ENCODE measurements around the gene C1GALT1C1L.
"Not testable (repeated sequence)": the region's sequence is repeated elsewhere in the genome, so short reads cannot be mapped to it uniquely, and the experiment has no call there.

C1GALT1C1L gene

GRCh38 chr2:43676322-43677050, at the start of gene C1GALT1C1L:
C1GALT1C1L (minus strand) TSS chr2:43676429; CDS start chr2:43676322, 107 bp downstream.
- DNase-seq = peak; percentile 43
- peak; percentile 61 for ATAC-seq

- no peak for ATAC-seq
Measured at GRCh38 chr2:43725711-43726246, 49.5 kb upstream of the C1GALT1C1L start.

DNA sequence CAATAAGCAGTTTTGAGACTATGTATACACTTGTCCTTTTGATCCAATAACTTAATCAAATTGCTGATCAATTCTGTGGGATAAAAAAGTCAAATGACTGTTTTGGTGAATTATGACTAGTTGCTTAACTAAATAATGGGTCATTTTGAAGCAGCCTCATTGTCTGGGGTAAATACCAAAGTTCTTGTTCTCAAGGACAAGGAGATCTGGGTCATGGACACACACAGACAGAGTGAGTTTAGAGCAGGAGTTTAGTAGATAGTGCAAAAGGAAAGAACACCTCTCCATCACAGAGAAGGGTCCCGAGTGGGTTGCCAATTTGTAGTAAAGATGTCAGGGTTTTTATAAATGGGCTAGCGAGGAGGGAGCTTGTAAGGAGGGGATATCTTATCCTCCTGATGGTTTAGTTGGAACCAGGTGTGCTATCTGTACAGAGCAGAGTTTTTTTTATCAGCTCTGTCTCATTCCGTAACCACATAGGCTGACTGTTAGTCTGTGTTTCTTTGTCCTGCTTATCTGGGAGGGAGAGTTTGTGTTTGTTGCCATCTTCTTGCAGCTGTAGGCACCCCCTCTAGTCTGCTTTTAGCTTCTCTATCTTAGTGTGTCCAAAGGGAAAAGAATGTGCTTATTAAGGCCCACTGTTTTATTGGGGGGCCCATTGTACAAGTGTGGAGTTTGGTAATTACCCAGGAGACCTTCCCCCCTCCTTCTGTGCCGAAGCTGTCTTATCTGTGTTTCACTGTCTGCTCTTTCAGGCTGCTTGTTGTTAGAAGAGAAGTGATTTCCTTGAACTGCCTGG, 48.7 kb upstream of the C1GALT1C1L start:
- DNase-seq (no peak), ATAC-seq (no peak)

More at GRCh38 chr2:43725711-43726246, 49.5 kb upstream of the C1GALT1C1L start:
- no peak for DNase-seq

DNA sequence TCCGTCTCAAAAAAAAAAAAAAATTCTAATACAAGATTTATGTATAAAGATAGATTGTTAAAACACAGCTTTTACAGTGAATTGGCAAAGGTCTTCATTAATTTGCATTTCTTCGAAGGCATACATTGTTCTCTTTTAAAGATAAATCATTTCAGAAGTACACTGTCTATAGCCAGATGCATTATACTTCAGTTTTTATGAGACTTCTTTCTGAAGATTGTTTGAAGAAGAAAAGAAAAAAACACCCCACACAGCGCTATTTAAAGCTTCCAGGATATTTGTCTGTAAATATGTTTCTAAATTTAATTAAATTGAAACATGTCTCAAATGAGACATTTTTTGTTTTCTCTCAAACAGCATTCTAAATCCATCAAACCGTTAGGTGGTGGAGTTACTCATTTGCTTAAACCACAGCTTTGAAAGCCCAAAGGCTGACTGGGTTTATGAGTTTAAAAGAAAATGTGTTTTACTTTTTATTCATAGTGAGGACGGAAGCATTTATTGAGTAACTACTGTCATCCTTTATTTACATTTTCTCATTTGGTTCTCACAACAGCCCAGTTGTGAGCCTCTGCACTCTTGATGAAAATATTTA, 42.4 kb upstream of the C1GALT1C1L start:
- no peak for DNase-seq
- no peak for ATAC-seq

DNA sequence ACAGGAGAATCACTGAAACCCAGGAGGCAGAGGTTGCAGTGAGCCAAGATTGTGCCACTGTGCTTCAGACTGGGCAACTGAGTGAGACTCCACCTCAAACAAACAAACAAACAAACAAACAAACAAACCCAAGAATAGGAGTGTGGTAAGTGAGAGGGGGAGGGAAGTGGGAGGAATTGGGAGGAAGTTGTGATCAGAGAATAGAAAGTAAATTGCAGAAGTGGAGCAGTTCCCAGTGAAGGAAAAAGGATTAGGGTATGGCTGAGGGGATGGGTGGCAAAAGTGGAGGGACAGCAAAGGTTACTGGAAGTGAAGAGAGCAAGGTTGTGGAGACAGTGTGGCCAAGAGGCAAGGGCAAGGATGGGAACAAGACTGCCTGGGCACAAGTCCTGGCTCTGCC, 41.1 kb upstream of the C1GALT1C1L start:
- DNase-seq = no peak
- ATAC-seq = no peak

GRCh38 chr2:43715300-43716098, 39.3 kb upstream of the C1GALT1C1L start:
- DNase-seq = no peak
- ATAC-seq = no peak

DNA sequence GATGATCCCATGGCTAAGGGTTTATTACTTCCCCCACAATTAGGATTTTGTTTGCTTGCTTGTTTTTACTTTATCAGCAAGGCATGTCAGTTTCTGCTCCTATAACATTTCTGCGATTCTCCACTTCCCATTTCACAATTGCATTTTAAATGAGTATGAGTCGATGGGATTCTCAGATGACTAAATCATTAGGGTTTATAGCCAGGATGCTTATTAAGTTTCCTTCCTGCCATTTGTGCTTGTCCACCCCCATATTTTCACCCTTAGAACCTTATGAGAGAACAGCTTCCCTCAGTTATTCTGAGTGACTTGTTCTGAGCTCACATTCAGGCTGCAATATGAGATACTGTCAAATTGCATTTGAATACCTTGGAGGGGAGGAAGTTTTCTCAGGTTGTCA, 37.9 kb upstream of the C1GALT1C1L start:
- DNase-seq = no peak
- no peak for ATAC-seq

GRCh38 chr2:43710866-43711265, 34.6 kb upstream of the C1GALT1C1L start:
- DNase-seq = no peak
- no peak for ATAC-seq

DNA sequence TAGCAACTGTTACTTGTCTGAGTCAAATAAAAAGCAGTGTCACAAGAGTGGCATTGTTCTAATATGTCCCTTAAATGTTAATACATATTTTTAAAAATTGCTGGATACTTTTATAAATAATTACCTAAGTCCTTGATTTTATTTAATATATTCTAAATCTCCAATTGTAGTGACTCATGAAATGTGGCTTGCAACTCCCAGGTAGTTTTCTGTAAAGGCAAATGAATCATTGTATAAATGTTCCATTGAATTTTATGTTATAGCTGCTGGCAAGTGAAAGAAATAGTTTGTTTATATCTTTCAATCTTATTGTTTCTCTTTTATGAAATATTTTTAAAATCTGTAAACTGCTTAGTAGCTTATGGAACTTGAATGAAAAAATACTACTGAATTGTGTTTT, 32.7 kb upstream of the C1GALT1C1L start:
- DNase-seq = no peak
- no peak for ATAC-seq

- ATAC-seq = no peak
- DNase-seq = no peak
Measured at GRCh38 chr2:43708178-43708577, 31.9 kb upstream of the C1GALT1C1L start.

- DNase-seq (no peak), ATAC-seq (no peak)
Measured at GRCh38 chr2:43707255-43708015, 31.2 kb upstream of the C1GALT1C1L start.

DNA sequence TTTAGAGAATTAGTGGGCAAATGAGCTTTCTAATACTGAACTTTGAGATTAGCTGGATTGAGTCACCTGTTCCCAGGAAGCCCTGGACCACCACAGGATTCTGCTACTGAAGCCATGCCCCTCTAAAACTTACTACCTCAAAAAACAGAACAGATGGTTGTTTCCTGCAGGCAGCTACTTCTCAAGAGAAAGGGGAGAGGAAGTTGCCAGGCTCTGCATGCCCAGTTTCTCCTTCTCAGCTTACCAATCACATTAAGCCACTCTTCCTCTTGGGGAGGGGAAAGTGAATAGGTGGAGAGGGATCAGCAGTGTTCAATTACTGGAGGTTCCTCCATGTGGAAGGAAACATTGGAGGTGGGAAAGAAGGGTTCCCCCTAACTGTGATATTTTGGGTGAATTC, 24.9 kb upstream of the C1GALT1C1L start:
- no peak for ATAC-seq

GRCh38 chr2:43699761-43700160, 23.5 kb upstream of the C1GALT1C1L start:
- DNase-seq (no peak), ATAC-seq (no peak)

More for the DNA sequence above, 24.9 kb upstream of the C1GALT1C1L start:
- no peak for DNase-seq

DNA sequence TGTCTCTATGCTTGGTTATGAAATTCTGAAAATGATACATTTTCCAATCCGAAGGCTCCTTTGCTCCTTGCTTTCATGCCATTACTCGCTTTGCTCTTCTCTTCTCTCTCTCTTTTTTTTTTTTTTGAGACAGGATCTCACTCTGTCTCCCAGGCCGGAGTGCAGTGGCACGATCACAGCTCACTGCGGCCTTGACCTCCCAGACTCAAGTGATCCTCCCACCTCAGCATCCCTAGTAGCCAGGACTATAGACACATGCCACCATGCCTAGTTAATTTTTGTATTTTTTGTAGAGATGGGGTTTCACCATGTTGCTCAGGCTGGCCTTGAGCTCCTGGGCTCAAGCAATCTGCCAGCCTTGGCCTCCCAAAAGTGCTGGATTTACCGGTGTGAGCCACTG, 21.9 kb upstream of the C1GALT1C1L start:
- not testable (repeated sequence) for DNase-seq, ATAC-seq

DNA sequence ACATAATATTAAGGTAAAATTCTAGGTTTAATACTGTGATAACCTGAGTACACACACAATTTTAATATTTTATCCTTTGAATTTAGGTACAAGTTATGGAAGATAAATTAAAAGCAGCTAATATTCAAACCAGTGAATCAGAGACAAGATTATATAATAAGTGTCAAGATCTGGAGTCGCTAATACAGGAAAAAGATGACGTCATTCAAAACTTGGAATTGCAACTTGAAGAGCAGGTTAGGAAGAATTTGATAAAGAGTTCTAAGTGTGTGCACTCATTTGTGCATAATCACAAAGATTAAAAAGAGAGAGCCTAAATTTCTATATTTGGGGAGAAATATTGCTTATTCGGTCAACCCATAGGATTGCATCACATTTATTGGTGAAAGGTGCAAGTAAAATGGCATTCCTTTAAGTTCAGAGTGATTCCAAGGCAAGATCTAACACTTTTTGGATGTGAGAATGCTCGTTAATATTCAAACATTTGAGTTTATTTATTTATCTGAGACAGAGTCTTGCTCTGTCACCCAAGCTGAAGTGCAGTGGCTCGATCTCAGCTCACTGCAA, 16.3 kb upstream of the C1GALT1C1L start:
- ATAC-seq (no peak), DNase-seq (no peak)

DNA sequence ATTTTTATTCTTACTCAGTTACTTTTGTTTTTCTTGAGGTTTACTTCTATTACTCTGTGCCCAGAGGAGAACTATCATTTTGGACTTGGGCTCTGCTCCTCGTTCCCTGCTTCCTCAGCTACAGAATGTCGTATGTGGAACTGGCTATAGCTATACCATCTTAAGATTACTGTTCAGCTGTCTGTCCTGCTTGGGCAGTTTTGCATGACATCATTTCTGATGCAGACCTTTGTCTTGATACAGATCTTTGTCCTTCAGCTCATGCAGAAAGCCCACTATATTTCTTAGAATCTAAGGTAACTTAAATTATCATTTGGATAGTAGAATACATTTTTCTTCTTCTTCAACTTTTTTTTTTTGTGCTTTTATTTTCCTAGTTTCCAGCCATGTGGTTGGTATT, 13.8 kb upstream of the C1GALT1C1L start:
- DNase-seq (no peak), ATAC-seq (no peak)

- DNase-seq (no peak), ATAC-seq (no peak)
Measured at GRCh38 chr2:43685357-43685756, 9.1 kb upstream of the C1GALT1C1L start.

DNA sequence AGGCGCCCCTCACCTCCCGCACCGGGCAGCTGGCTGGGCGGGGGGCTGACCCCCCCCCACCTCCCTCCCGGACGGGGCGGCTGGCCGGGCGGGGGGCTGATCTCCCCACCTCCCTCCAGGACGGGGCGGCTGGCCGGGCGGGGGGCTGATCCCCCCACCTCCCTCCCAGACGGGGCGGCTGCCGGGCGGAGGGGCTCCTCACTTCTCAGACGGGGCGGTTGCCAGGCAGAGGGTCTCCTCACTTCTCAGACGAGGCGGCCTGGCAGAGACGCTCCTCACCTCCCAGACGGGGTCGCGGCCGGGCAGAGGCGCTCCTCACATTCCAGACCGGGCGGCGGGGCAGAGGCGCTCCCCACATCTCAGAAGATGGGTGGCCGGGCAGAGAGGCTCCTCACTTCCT, 1.6 kb upstream of the C1GALT1C1L start:
- DNase-seq, ATAC-seq: not testable (repeated sequence)

DNA sequence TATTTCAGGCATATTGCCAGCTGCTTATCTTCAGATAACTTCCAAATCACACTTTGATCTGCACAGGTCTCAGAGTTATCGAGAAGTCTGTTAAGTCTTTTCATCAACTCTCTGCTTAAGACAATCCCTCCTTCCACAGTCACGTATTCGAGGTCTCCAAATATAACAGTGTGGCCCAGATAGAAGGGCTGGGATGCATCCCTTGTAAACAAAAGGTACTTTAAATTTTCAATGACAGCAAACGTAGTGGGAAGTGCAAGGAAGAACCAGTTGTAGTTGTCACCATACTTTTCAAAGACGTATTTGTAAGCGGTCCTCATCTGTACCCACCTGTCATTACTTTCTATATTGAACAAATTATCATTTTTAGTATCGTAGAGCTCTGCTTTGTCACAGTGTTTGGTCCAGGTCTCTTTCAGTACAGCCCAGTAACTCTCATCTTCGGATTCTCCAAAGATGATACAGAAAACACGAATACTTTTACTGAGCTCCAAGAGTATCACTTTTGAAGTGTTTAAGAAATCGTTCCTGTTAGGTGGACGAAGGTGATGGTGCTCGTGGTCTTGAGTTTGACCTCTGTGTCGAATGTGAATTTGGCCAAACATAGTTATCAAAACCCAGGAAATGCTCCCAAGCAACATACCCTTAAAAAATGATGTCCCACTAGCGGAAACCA, 445 bp downstream of the C1GALT1C1L start:
- DNase-seq (no peak), ATAC-seq (no peak)

DNA sequence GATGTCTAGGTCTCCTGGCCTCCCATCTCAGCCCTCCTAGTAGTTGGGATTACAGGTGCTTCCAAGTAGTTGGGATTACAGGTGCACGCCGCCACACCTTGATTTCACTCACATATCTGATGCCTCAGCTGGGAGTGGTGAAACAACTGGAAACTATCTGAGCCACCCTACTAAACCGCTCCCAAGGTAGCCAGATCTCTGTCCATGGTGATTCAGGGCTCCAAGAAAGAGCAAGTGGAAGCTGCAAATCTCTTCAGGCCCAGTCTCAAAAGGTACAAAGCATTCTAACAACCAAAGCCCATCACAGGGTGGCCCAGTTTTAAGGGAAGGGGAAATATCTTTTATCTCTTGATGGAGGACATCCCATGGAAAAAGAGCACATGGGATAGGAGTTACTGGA, 19.0 kb downstream of the C1GALT1C1L start:
- no peak for ATAC-seq
- DNase-seq = no peak

All from stimulated activated naive CD8-positive, alpha-beta T cell treated with anti-CD3 and anti-CD28 coated beads, Interleukin-15, Interleukin-2, amounts not matched to agents 100 U/mL and 50 U/mL, for 24 hours (primary cell).